ENCODE measurements around the gene GPBAR1.

GPBAR1 gene

GRCh38 chr2:218286570-218287459, 26.0 kb downstream of the GPBAR1 start:
- peak; percentile 34 to 96 (median 82) for DNase-seq

GRCh38 chr2:218289639-218290315, 29.0 kb downstream of the GPBAR1 start:
- DNase-seq: peak in 1 of 14 donors; percentile 57

- DNase-seq: no peak
Observed at GRCh38 chr2:218290316-218291261, 29.8 kb downstream of the GPBAR1 start.

GRCh38 chr2:218291318-218292047, 30.7 kb downstream of the GPBAR1 start:
- DNase-seq: peak in 10 of 14 donors; percentile 42 to 79 (median 58)

- peak in 12 of 14 donors; percentile 41 to 82 (median 65) for DNase-seq
Observed at GRCh38 chr2:218292048-218293014, 31.5 kb downstream of the GPBAR1 start, which contains the start of gene TMBIM1. TMBIM1 (minus strand) TSS chr2:218292503; CDS start chr2:218282141, 10,362 bp downstream.

- DNase-seq: no peak
Observed at GRCh38 chr2:218293715-218294429, 33.1 kb downstream of the GPBAR1 start.

GRCh38 chr2:218294430-218295022, 33.7 kb downstream of the GPBAR1 start:
- no peak for DNase-seq

- DNase-seq: no peak
Observed at GRCh38 chr2:218295029-218295428, 34.2 kb downstream of the GPBAR1 start.

GRCh38 chr2:218296200-218296599, 35.4 kb downstream of the GPBAR1 start:
- no peak for DNase-seq

- peak in 10 of 14 donors; percentile 13 to 52 (median 41) for DNase-seq
Observed at GRCh38 chr2:218296847-218297246, 36.0 kb downstream of the GPBAR1 start.

GRCh38 chr2:218298314-218298875, 37.6 kb downstream of the GPBAR1 start:
- DNase-seq: peak in 6 of 14 donors; percentile 17 to 37 (median 26)

- no peak for DNase-seq
Observed at GRCh38 chr2:218300141-218300540, 39.3 kb downstream of the GPBAR1 start.

- DNase-seq: peak in 12 of 14 donors; percentile 32 to 82 (median 67)
Observed at GRCh38 chr2:218301176-218301819, 40.5 kb downstream of the GPBAR1 start.

- DNase-seq: no peak
Observed at GRCh38 chr2:218305383-218305782, 44.6 kb downstream of the GPBAR1 start.

GRCh38 chr2:218306184-218306920, 45.5 kb downstream of the GPBAR1 start:
- DNase-seq: no peak

- DNase-seq: no peak
Observed at GRCh38 chr2:218307415-218308090, 46.7 kb downstream of the GPBAR1 start.

Measured in C1 segment of cervical spinal cord (tissue), 14 donors.